CD4-positive, CD25-positive, alpha-beta regulatory T cell (primary cell): ENCODE measurements around the gene DDR2. TPM values are rescaled to one million over a fixed set of nuclear protein-coding genes. Genes with fewer than 3 reads are reported as not detected.

ENCODE experiments used
- ATAC-seq, 2 donors: fragments of 150-1000 bp; cut with Tn5 transposase; one replicate each; pipeline ENCODE4 v1.10.0; 2021; ENCODE audit warnings: low read depth in 2 of 2, moderate number of reproducible peaks in 2 of 2, moderate library complexity in 1 of 2
- DNase-seq, 3 donors: peaks; one replicate each; pipeline versions ENCODE4 v3.0.0 to v3.0.0-alpha.2; 2012 to 2022; ENCODE audit warnings: mixed read lengths in 1 of 3
- H3K27ac ChIP-seq: one replicate; pipeline ENCODE4 v1.7.0; 2013; ENCODE audit warnings: mild to moderate bottlenecking, low read length; ENCODE audit not compliant: insufficient read depth, poor library complexity, severe bottlenecking
- H3K27me3 ChIP-seq: one replicate; pipeline ENCODE4 v1.7.0; 2013; ENCODE audit warnings: low read length; ENCODE audit not compliant: control insufficient read depth, insufficient read depth
- H3K36me3 ChIP-seq: one replicate; pipeline ENCODE4 v1.7.0; 2013; ENCODE audit warnings: mild to moderate bottlenecking, low read length, moderate library complexity; ENCODE audit not compliant: control insufficient read depth, insufficient read depth
- H3K4me1 ChIP-seq: 2 replicates; pipeline ENCODE4 v1.7.0; 2013; ENCODE audit warnings: mild to moderate bottlenecking, low read length; ENCODE audit not compliant: insufficient read depth, control insufficient read depth, poor library complexity, severe bottlenecking
- H3K4me3 ChIP-seq: one replicate; pipeline ENCODE4 v1.7.0; 2013; ENCODE audit warnings: low read depth, mild to moderate bottlenecking, low read length, moderate library complexity
- H3K9me3 ChIP-seq, 2 experiments: 1 replicate in 1 of 2; 2 replicates in 1 of 2; pipeline ENCODE4 v1.7.0; 2013; ENCODE audit warnings: low read length in 2 of 2, mild to moderate bottlenecking in 1 of 2, moderate library complexity in 1 of 2; ENCODE audit not compliant: control insufficient read depth in 2 of 2
- H3K27ac Mint-ChIP-seq, 3 donors: one replicate each; pipeline ENCODE4 v1.8.0; 2020 to 2022; ENCODE audit warnings: mild to moderate bottlenecking in 3 of 3, mixed read lengths in 3 of 3, moderate library complexity in 2 of 3
- H3K27me3 Mint-ChIP-seq: one replicate; pipeline ENCODE4 v1.8.0; 2022; ENCODE audit warnings: mild to moderate bottlenecking, mixed read lengths
- H3K36me3 Mint-ChIP-seq: one replicate; pipeline ENCODE4 v1.8.0; 2020; ENCODE audit warnings: mixed read lengths
- H3K4me1 Mint-ChIP-seq, 4 donors: one replicate each; pipeline ENCODE4 v1.8.0; 2020 to 2022; ENCODE audit warnings: mixed read lengths in 4 of 4, mild to moderate bottlenecking in 1 of 4
- H3K4me3 Mint-ChIP-seq, 4 donors: one replicate each; pipeline ENCODE4 v1.8.0; 2020 to 2022; ENCODE audit warnings: mild to moderate bottlenecking in 4 of 4, mixed read lengths in 4 of 4, moderate library complexity in 3 of 4
- H3K9me3 Mint-ChIP-seq, 7 donors: one replicate each; pipeline ENCODE4 v1.8.0; 2020 to 2022; ENCODE audit warnings: mixed read lengths in 7 of 7, mild to moderate bottlenecking in 3 of 7, moderate library complexity in 2 of 7
- polyA plus RNA-seq, 4 donors: library from polyadenylated mRNA; unstranded; fragments of 300-500 nt; fragmentation: Illumina TruSeq; gene quantifications; one replicate each; pipeline ENCODE4 v1.2.3, GENCODE V29; 2021
- total RNA-seq: library from RNA; stranded (reverse); gene quantifications from one replicate; pipeline ENCODE4 v1.2.3, GENCODE V29; 2022

DDR2 gene
- total and polyA plus RNA-seq, 5 donors from 2014 or later: 0.32 TPM; not detected in 4

DNA sequence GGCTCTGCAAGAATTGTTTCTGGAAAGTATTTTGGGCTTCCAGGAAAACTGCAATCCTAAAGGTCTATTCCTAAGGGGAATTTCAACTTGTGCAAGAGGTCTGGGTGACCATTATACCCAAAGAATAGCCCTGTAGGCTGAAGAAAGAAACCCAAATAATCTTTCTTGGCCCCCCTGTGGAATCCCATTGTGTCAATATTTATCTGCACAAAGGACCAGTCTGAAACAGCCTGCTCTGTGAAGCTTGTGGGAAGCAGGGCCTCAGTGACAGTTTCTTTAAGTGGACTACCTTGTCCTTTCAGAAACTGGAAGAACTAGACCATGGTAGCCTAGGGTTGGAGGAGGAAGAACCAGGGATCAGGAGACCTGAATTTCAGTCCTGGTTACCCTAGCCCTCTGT lies 99.8 kb downstream of the DDR2 start:
- no peak for DNase-seq
- no peaks in the 10 kb centered on the region for H3K4me1 ChIP-seq
- H3K4me3 Mint-ChIP-seq: no peak overlapping the region
- H3K36me3 Mint-ChIP-seq: no peaks in the 10 kb centered on the region
- H3K9me3 Mint-ChIP-seq: peaks cover 0 to 6% (median 0%) of the 10 kb centered on the region in 7 donors
- no peaks in the 10 kb centered on the region for H3K4me1 Mint-ChIP-seq
- no peaks in the 10 kb centered on the region for H3K36me3 ChIP-seq
- no peaks in the 10 kb centered on the region for H3K27me3 Mint-ChIP-seq
- H3K27ac ChIP-seq: no peak overlapping the region
- H3K9me3 ChIP-seq: no peaks in the 10 kb centered on the region
- no peak overlapping the region for H3K4me3 ChIP-seq
- H3K27ac Mint-ChIP-seq: no peak overlapping the region
- ATAC-seq: no peak
- H3K27me3 ChIP-seq: no peaks in the 10 kb centered on the region

DNA sequence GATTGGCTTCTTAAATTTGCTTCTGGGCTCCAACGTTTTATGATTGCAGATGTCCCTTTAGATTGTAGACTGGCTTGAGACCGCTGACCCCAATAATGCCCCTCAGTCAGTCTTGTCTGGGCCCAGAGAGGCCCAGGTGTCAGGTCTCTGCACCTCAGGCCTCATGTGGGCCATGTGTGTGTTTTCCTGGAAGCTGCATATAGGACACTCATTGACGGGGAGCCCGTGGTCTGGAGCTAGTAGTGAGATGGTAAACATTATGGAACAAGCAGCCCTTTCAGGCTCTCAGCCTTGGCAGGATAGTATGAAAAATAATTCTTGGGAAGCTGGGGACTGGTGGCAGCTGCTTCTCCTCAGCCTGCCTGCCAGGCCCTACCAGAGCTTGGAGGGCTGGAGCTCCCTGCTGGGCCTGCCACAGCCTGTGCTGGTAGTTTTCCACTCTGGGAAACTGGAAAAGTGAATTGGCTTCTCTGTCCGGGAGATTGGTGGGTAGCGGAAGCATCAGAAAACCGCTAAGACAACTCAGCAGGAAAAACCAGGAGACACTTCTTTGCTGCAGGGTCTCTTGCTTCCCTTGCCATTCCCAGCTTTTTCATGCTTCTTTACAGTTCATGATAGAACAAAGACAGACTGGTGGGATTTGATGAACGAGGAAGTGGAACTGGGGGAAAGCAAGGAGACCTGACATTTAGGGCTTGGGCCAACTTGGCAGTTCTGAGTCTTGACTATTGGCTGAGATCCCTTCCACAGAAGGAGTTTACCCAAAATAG lies 100.5 kb downstream of the DDR2 start:
- peak overlapping the region in 1 of 3 donors; percentile 5 for H3K27ac Mint-ChIP-seq
- no peaks in the 10 kb centered on the region for H3K36me3 ChIP-seq
- no peak overlapping the region for H3K4me3 Mint-ChIP-seq
- H3K27me3 Mint-ChIP-seq: no peaks in the 10 kb centered on the region
- no peaks in the 10 kb centered on the region for H3K4me1 Mint-ChIP-seq
- H3K27me3 ChIP-seq: no peaks in the 10 kb centered on the region
- H3K9me3 ChIP-seq: no peaks in the 10 kb centered on the region
- H3K27ac ChIP-seq: no peak overlapping the region
- DNase-seq (no peak), ATAC-seq (no peak)
- H3K9me3 Mint-ChIP-seq: peaks cover 0 to 6% (median 0%) of the 10 kb centered on the region in 7 donors
- no peak overlapping the region for H3K4me3 ChIP-seq
- no peaks in the 10 kb centered on the region for H3K4me1 ChIP-seq
- no peaks in the 10 kb centered on the region for H3K36me3 Mint-ChIP-seq

DNA sequence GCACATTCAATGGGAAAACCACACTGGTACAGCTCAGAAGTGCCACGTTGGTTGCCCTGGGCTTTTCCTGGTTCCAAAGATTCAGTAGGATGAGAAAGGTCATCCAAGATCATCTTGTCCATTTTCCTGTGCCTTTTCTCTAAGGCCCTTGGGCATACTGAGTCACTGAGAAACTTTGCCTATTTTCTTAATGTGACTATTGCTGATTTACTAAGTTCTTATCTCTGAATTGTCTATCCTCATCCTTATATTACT lies 101.0 kb downstream of the DDR2 start:
- Histone ChIP-seq H3K36me3 (no peaks in the 10 kb centered on the region), H3K27ac (no peak overlapping the region), H3K9me3 (no peaks in the 10 kb centered on the region), H3K4me1 (no peaks in the 10 kb centered on the region), H3K4me3 (no peak overlapping the region), H3K27me3 (no peaks in the 10 kb centered on the region)
- Mint-ChIP-seq H3K27me3 (no peaks in the 10 kb centered on the region), H3K4me1 (no peaks in the 10 kb centered on the region), H3K4me3 (no peak overlapping the region), H3K9me3 (peaks cover 0 to 6% (median 0%) of the 10 kb centered on the region in 7 donors), H3K36me3 (no peaks in the 10 kb centered on the region), H3K27ac (no peak overlapping the region)
- ATAC-seq: no peak
- DNase-seq: no peak

DNA sequence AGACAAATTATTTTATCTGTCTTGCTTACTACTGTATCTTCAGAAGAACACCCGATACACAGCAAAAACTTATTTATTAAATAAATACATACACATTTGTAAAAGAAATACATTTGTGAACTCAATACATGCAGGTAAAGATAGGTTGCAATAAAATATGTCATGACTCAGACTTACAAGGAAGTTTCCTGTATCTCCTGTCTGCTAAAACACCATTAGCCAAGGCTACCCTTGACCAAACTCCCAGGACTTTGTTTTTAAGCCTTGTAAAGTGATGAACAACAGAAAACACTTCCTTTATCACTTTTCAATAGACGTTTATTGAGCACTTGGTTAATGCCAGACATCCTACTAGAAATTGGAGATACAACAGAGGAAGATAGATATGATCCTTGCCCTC lies 101.8 kb downstream of the DDR2 start:
- peaks cover 0 to 6% (median 0%) of the 10 kb centered on the region in 7 donors for H3K9me3 Mint-ChIP-seq
- H3K4me1 Mint-ChIP-seq: no peaks in the 10 kb centered on the region
- ATAC-seq (no peak), DNase-seq (no peak)
- H3K4me1 ChIP-seq: no peaks in the 10 kb centered on the region
- no peak overlapping the region for H3K27ac Mint-ChIP-seq
- no peak overlapping the region for H3K27ac ChIP-seq
- no peaks in the 10 kb centered on the region for H3K27me3 ChIP-seq
- no peaks in the 10 kb centered on the region for H3K36me3 Mint-ChIP-seq
- no peak overlapping the region for H3K4me3 Mint-ChIP-seq
- H3K36me3 ChIP-seq: no peaks in the 10 kb centered on the region
- H3K9me3 ChIP-seq: no peaks in the 10 kb centered on the region
- H3K27me3 Mint-ChIP-seq: no peaks in the 10 kb centered on the region
- no peak overlapping the region for H3K4me3 ChIP-seq

DNA sequence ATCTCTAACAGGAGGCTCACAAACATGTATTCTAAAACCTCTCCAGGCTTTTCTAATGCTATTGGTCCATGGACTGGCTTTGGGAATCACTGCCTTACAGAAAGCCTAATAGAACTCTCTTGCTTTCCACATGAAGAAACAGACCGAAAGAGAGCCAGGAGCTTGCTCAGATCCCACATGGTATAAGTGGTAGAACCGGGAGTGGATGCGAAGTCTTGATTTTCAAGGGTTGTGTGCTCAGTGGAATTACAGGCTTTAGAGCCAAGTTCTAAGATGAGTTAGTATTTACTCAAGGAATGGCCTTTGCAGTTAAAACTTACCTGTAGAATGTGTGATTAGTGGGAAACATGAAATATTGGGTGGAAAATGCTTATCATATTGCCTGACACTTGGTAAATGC lies 103.9 kb downstream of the DDR2 start:
- no peak overlapping the region for H3K27ac ChIP-seq
- Mint-ChIP-seq H3K4me1 (no peaks in the 10 kb centered on the region), H3K4me3 (no peak overlapping the region), H3K36me3 (no peaks in the 10 kb centered on the region), H3K27me3 (no peaks in the 10 kb centered on the region), H3K27ac (no peak overlapping the region), H3K9me3 (peaks cover 0 to 6% (median 0%) of the 10 kb centered on the region in 7 donors)
- no peaks in the 10 kb centered on the region for H3K4me1 ChIP-seq
- H3K27me3 ChIP-seq: no peaks in the 10 kb centered on the region
- H3K4me3 ChIP-seq: no peak overlapping the region
- no peaks in the 10 kb centered on the region for H3K9me3 ChIP-seq
- no peak for DNase-seq
- ATAC-seq: no peak
- no peaks in the 10 kb centered on the region for H3K36me3 ChIP-seq

DNA sequence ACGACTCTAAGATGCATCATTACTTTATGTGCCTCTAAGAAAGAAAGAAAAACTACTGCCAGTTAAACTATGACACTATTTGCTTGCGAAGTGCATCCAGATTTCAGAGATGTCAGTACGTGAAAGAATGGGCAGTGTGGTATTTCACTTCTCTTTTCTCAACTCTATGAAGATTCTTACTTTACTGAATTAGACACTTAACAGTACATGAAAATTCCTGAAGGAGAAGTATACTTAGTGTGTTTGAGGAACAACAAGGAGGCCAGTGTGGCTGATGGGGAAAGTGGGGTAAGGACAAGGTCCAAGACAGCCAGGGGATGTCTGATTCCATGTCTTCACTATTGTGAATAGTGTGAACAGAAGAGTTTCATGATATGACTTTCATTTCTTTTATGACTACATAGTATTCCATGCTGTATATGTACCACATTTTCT lies 104.4 kb downstream of the DDR2 start:
- no peaks in the 10 kb centered on the region for H3K4me1 ChIP-seq
- H3K9me3 ChIP-seq: no peaks in the 10 kb centered on the region
- no peak for ATAC-seq
- Mint-ChIP-seq H3K36me3 (no peaks in the 10 kb centered on the region), H3K27ac (no peak overlapping the region), H3K27me3 (no peaks in the 10 kb centered on the region), H3K9me3 (peaks cover 0 to 6% (median 0%) of the 10 kb centered on the region in 7 donors), H3K4me1 (no peaks in the 10 kb centered on the region), H3K4me3 (no peak overlapping the region)
- no peaks in the 10 kb centered on the region for H3K27me3 ChIP-seq
- no peak overlapping the region for H3K4me3 ChIP-seq
- H3K36me3 ChIP-seq: no peaks in the 10 kb centered on the region
- no peak overlapping the region for H3K27ac ChIP-seq
- no peak for DNase-seq

DNA sequence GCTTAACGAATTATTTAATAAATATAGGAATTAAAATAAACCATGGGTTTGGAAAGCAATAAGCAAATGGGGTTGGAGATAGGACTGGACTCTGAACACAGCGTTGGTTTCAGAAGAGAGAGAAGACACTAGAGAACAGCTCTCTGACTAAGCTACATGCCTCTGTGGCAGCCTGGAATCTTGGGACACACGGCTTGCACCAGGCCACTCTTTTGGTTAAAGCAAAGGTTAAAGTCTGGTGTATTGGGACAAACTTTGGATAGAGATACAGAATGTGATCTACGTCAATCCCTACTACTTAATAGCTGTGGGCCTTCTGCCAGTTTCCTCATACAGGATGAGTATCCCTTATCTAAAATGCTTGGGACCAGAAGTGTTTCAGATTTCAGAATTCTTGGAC lies 108.5 kb downstream of the DDR2 start:
- no peaks in the 10 kb centered on the region for H3K4me1 Mint-ChIP-seq
- no peak for DNase-seq

DNA sequence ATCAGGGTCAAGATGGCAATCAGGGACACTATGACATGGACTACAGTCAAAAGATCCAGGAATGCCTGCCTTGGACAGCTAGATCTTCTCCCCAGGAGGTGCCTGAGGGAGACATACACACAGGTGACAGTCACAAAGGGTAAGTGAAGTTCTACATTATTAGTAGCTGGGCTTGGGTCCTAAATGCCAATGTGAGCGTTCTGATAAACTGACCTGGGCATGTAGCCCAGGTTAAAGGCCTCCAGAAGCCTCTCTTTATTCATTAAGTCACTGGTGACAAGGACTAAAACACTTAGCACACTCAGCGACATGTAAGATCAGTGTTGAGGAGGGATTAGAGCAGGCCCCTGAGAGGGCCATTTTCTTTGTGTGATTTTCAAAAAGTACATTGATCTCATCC lies 109.3 kb downstream of the DDR2 start:
- no peak overlapping the region for H3K4me3 ChIP-seq
- peaks cover 0 to 2% (median 0%) of the 10 kb centered on the region in 7 donors for H3K9me3 Mint-ChIP-seq
- H3K27me3 ChIP-seq: no peaks in the 10 kb centered on the region
- no peaks in the 10 kb centered on the region for H3K36me3 Mint-ChIP-seq
- H3K27me3 Mint-ChIP-seq: no peaks in the 10 kb centered on the region
- ATAC-seq (no peak), DNase-seq (no peak)
- H3K4me1 Mint-ChIP-seq: no peaks in the 10 kb centered on the region
- H3K4me1 ChIP-seq: no peaks in the 10 kb centered on the region
- no peaks in the 10 kb centered on the region for H3K36me3 ChIP-seq
- no peak overlapping the region for H3K4me3 Mint-ChIP-seq
- no peaks in the 10 kb centered on the region for H3K9me3 ChIP-seq
- no peak overlapping the region for H3K27ac ChIP-seq
- no peak overlapping the region for H3K27ac Mint-ChIP-seq

More for the DNA sequence above, 108.5 kb downstream of the DDR2 start:
- Histone ChIP-seq H3K36me3 (no peaks in the 10 kb centered on the region), H3K27ac (no peak overlapping the region), H3K9me3 (no peaks in the 10 kb centered on the region), H3K4me3 (no peak overlapping the region), H3K4me1 (no peaks in the 10 kb centered on the region), H3K27me3 (no peaks in the 10 kb centered on the region)
- Mint-ChIP-seq H3K27me3 (no peaks in the 10 kb centered on the region), H3K27ac (no peak overlapping the region), H3K36me3 (no peaks in the 10 kb centered on the region), H3K4me3 (no peak overlapping the region), H3K9me3 (peaks cover 0 to 3% (median 0%) of the 10 kb centered on the region in 7 donors)
- ATAC-seq: no peak
